ENCODE results near the gene NECTIN1.

- TF ChIP-seq CTCF (IDR thresholded peaks at IDR 0.05; ENCODE audit: low read depth, low read length), result no peak
- no peak for TF ChIP-seq EZH2phosphoT487 (IDR thresholded peaks at IDR 0.05; ENCODE audit: low read depth)
Observed at GRCh38 chr11:119729951-119730613, 1.1 kb upstream of the NECTIN1 start.
